GM12875 (cell line): Measurements from ENCODE around the gene ADAMTSL2.

Experiments used
- H3K4me3 ChIP-seq: one replicate; pipeline ENCODE4 v1.5.1; 2011; ENCODE audit warnings: low read depth, low read length, control low read depth
- CTCF ChIP-seq: IDR thresholded peaks from 2 replicates; pipeline ENCODE4 v1.5.1; 2011; ENCODE audit warnings: low read depth, mild to moderate bottlenecking, control low read depth, inconsistent platforms, low read length, moderate library complexity, borderline replicate concordance; ENCODE audit not compliant: insufficient read depth

ADAMTSL2 gene

DNA sequence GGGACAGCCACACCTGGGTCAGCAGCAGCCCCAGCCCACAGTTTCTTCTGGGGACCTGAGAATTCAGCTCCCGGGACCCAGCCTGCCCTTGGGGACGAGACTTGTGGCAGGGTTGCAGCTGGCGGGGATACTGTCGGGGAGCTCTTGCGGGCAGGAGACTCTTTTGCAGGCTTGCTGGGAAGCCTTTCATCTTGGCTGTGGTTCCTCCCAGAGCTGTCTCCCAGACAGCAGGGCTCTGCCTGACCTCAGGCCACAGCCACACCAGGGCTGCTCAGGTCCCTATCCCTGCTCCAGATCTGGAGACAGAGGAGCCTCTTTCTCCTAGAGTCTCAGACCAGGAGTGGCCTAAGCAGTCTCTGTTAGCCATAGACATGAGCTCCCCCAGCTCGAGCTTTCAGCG lies 5.0 kb upstream of the ADAMTSL2 start:
- no peak overlapping the region for H3K4me3 ChIP-seq
- TF ChIP-seq CTCF = no peak

DNA sequence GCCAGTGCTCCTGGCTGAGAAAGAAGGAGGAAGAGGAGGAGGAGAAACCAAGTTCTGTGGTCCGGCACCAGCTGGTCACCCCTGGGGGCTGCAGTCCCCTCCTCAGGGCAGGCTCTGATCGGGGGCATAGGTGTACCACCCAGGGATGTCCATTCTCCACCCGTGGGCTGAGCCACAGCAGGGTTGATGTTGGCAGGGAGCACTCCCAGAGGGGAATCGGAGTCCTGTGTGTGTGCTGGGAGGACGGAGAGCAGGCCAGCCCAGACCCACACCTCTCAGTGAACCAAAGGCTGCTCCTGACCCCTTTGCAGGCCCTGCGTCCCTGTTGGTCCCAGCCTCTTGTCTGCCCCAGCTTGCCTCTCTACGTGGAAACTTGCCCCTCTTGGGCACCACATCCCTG lies 4.6 kb upstream of the ADAMTSL2 start:
- no peak for TF ChIP-seq CTCF
- H3K4me3 ChIP-seq = no peak overlapping the region

GRCh38 chr9:133531293-133531692 lies 3.2 kb upstream of the ADAMTSL2 start:
- TF ChIP-seq CTCF = no peak
- no peak overlapping the region for H3K4me3 ChIP-seq

DNA sequence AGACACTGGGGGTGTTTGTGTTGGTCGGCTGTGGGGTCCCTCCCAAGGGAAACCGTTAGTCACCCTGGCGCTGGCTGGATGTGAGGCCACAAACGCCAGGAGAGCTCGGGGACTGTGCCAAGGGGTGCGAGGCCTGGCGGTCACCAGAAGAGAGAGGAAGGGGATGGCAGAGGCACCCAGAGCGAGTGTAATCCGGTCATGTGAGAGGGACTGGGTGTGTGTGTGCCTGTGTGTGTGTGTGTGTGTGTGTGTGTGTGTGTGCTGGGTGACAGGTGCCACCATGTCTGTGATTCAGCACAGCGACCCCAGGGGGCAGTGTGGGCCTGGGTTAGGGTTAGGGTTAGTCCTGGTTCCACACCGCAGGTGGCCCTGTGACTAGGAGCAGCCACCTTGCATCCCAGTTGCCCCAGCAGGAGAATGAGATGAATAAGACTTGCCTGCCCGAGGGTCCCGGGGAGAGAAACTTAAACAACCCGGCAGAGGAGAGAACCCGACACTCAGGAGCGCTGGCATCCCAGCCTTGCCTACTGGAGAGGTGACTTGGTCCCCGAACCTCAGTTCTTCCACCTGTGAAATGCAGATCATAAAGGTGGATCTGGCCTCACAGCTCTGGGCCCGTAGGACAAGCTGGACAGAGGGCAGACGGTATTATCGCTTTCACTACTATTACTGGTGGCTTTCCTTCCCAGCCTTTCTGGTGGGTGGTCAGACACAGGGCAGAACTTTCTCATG lies 1.4 kb upstream of the ADAMTSL2 start:
- TF ChIP-seq CTCF = peak; percentile 77
- H3K4me3 ChIP-seq = no peak overlapping the region

GRCh38 chr9:133533857-133534256 lies 647 bp upstream of the ADAMTSL2 start:
- TF ChIP-seq CTCF = no peak
- H3K4me3 ChIP-seq = peak overlapping the region; percentile 50

GRCh38 chr9:133535306-133535877 lies 888 bp downstream of the ADAMTSL2 start:
- TF ChIP-seq CTCF = no peak
- H3K4me3 ChIP-seq = peak overlapping the region; percentile 50

GRCh38 chr9:133536080-133536479 lies 1.6 kb downstream of the ADAMTSL2 start:
- TF ChIP-seq CTCF = no peak
- H3K4me3 ChIP-seq = no peak overlapping the region
